GM20000 (cell line): Measurements from ENCODE around the gene APOBEC2.

Experiments
- DNase-seq: peaks from one replicate; pipeline ENCODE4 v3.0.0; 2012; ENCODE audit warnings: low spot score
- TF ChIP-seq, protein P1 (sequence below): IDR thresholded peaks from 2 replicates; pipeline ENCODE4 v1.5.1; 2012; ENCODE audit warnings: mild to moderate bottlenecking, control low read depth; ENCODE audit errors: extremely low read depth, missing control alignments

The APOBEC2 gene

DNA sequence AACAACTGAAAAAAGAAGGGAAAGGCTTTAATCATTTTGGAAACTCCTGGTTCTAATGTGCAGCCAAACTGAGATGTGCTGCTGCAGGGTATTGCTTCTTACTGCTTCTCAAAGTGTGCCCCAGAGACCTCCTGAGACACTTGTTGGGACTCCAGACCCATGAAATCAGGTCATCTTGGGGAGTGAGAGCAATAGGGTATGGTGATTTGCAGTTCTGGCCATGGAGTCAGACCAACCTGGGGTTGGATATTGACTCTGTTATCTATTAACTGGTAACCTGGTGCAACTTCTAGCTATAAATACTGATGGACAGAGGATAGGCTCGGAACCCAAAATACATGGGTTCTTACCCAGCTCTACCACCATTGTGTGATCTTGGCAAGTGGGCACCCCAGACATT lies 6.9 kb upstream of the APOBEC2 start:
- TF ChIP-seq, protein P1, sequence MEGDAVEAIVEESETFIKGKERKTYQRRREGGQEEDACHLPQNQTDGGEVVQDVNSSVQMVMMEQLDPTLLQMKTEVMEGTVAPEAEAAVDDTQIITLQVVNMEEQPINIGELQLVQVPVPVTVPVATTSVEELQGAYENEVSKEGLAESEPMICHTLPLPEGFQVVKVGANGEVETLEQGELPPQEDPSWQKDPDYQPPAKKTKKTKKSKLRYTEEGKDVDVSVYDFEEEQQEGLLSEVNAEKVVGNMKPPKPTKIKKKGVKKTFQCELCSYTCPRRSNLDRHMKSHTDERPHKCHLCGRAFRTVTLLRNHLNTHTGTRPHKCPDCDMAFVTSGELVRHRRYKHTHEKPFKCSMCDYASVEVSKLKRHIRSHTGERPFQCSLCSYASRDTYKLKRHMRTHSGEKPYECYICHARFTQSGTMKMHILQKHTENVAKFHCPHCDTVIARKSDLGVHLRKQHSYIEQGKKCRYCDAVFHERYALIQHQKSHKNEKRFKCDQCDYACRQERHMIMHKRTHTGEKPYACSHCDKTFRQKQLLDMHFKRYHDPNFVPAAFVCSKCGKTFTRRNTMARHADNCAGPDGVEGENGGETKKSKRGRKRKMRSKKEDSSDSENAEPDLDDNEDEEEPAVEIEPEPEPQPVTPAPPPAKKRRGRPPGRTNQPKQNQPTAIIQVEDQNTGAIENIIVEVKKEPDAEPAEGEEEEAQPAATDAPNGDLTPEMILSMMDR: no peak
- no peak for DNase-seq

DNA sequence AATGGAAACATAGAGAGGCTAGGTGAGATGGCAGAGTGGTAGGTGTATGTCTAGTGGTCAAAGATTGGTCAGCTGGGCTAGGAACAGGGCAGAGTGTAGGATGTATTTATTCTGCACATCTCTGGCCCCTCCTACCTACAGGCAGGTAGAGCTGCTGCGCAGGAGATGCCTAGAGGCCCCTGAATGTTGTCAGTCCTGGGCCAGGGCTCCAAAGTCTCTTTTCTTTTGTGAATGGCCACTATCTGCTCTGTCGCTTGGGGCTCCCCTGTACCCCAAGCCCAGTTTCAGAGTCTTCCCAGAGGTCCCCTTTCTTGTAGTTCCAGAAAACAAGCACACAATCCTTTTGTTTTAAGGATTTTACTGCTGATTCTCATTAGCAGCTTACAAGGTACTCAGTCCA lies 5.7 kb upstream of the APOBEC2 start:
- TF ChIP-seq, protein P1: no peak
- no peak for DNase-seq

DNA sequence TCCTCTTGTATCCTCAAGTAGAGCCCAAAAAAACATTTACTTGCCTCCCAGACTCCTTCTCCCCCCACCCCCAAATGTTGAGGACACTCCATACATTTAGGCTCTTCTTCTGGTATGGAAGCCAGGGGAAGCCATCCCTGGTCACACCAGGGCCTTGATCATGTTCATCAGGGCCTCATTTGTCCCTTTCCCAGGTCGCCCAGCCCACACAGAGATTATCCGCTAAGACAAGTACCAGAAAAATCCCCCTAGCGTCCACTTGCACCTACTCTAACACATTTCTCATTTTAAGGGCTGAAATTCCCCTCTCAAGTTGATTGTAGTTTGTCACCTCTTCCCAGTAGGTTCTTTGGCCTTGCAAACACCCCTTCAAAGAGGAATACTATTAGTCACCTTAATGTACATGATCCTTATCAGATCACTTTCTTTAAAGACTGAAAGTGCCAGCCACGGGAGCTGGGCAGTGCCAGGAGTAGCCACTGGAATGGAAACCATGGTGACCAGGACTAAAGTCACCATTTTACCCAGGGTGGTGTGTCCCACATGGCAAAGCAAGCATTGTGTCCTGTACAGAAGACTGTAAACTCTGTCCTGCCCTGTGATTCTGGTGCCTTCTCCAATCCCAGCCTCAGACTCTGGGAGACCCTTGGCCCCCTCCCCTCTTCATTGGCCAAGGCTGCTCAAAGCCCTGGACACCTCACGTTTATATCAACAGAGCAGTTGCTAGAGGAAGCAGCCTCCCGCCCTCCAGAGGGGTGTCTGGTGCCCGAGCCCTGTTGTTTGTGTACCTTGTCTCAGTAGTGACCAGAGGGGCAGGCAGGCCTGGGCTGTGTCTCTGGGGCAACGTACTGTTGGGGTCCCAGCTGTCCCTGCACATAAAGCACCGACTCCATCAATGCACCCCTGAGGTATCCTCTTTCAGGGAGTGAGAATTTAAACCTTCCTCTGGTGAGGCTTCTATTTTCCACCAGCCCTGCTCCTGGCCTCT lies 5.0 kb upstream of the APOBEC2 start:
- DNase-seq: peak; percentile 0
- TF ChIP-seq, protein P1: no peak

DNA sequence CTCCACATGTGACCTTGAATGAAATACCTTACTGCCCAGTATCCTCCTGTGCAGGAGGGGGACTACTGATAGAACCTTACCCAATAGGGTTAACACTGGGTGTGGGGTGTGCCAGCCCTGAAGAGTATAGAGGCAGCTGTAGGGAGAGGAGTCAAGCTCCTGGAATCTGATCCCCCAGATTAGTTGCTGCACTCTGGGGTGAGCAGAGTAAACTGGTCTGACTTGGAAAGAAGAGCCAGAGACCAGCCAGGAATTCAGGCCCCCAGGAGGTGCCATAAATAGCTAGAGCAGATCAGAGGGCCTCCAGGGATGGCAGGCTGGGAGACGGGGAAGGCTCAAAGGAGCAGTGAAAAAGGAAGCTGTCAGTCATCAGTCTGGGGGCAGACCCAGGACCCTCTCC lies 3.5 kb upstream of the APOBEC2 start:
- TF ChIP-seq, protein P1: no peak
- DNase-seq: no peak

DNA sequence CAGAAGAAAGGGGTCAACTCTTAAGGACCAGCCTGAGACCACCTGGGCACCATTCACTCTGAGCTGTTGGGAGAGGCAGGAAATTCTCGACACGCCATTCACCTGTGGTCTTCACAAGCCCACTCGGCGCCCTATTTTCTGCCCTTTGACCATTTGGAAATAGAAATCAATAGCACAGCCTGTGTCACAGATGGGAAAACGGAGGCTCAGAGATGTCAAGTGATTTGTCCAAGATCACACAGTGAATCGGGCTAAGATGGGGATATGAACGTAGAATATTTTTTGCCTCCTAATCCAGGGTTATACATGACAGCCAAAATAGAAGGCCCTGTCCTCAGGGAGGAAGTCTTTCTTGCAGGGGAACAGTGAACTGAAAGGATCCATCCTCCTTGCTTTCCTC lies 3.0 kb upstream of the APOBEC2 start:
- TF ChIP-seq, protein P1: no peak
- DNase-seq: no peak

DNA sequence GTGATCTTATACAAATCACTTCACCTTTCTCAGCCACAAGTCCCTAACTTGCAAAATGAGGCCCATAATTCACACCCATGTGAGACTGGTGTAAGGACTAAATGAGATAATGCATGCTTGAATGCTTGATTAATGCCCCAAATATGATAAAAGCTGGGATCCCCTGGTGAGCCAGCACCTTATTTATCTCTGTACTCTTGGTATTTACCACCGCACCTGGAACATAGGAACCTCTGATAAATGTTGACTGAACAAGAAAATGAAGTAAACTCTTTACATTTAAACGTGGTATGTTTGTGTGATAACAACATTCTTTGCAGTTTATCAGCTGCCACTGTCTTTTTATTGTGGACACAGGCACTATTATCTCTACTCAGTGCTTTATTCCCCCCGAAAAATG lies 2.5 kb upstream of the APOBEC2 start:
- DNase-seq: no peak
- TF ChIP-seq, protein P1: no peak

DNA sequence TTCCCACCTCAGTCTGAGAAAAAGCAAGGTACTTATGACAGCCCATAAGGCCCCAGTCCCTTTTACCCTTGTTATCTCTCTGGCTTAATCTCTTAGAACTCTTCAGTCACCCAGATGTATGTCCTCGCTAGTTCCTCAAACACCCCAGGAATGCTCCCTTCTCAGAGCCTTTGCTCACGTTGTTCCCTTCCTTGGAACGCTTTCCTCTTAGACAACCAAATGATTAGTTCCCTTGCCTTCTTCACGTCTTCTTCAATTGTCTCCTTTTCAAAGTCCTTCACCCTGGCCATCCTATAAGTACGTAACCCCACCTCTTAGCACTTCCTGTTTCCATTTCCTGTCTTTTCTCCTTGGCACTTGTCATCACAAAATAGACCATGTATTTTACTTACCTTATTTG lies 1.1 kb upstream of the APOBEC2 start:
- TF ChIP-seq, protein P1: no peak
- DNase-seq: no peak
